Small intestine (tissue), 7 donors: ENCODE data around the gene CEMIP2. TPM values are rescaled to one million over a fixed set of nuclear protein-coding genes. Genes with fewer than 3 reads are reported as not detected.
"Not testable (repeated sequence)": the region's sequence is repeated elsewhere in the genome, so short reads cannot be mapped to it uniquely, and the experiment has no call there.

ENCODE experiments used
- DNase-seq, 2 donors: peaks; one replicate each; pipeline versions ENCODE4 v3.0.0 to v3.0.0-alpha.2; 2013
- FAIRE-seq: peaks from 2 replicates; lab custom pipeline; 2012; peaks lifted over from hg19 to GRCh38; lab: Jason Lieb, UNC
- H3K27ac ChIP-seq, 3 donors: one replicate each; pipeline ENCODE4 v1.5.1; 2013; ENCODE audit warnings: low read length in 2 of 3, mild to moderate bottlenecking in 2 of 3, control low read depth in 1 of 3, inconsistent platforms in 1 of 3, low read depth in 1 of 3, moderate library complexity in 1 of 3
- H3K27me3 ChIP-seq, 3 donors: one replicate each; pipeline ENCODE4 v1.6.1; 2013; ENCODE audit warnings: low read length in 3 of 3, inconsistent platforms in 1 of 3; ENCODE audit not compliant: control insufficient read depth in 3 of 3, insufficient read depth in 3 of 3
- H3K36me3 ChIP-seq, 3 donors: one replicate each; pipeline ENCODE4 v1.6.1; 2013; ENCODE audit warnings: low read length in 3 of 3, inconsistent platforms in 1 of 3, low read depth in 1 of 3, mild to moderate bottlenecking in 1 of 3, moderate library complexity in 1 of 3; ENCODE audit not compliant: control insufficient read depth in 3 of 3, insufficient read depth in 2 of 3
- H3K4me1 ChIP-seq, 3 donors: one replicate each; pipeline ENCODE4 v1.6.1; 2013; ENCODE audit warnings: low read length in 2 of 3, inconsistent platforms in 1 of 3, low read depth in 1 of 3, mild to moderate bottlenecking in 1 of 3, moderate library complexity in 1 of 3; ENCODE audit not compliant: control insufficient read depth in 3 of 3, insufficient read depth in 2 of 3
- H3K4me3 ChIP-seq, 3 donors: one replicate each; pipeline ENCODE4 v1.5.1; 2013; ENCODE audit warnings: low read length in 3 of 3, control low read depth in 1 of 3, inconsistent platforms in 1 of 3, low read depth in 1 of 3, mild to moderate bottlenecking in 1 of 3, moderate library complexity in 1 of 3
- H3K9me3 ChIP-seq, 2 donors: one replicate each; pipeline ENCODE4 v1.6.1; 2013; ENCODE audit warnings: low read depth in 1 of 2, low read length in 1 of 2; ENCODE audit not compliant: control insufficient read depth in 2 of 2, insufficient read depth in 1 of 2
- WGBS, 3 donors: extraction: QIAGEN DNeasy Blood & Tissue Kit; methylation state at CpG; one replicate each; pipeline ENCODE4 v1.1.7; 2013; 5-methylcytosine and 5-hydroxymethylcytosine counted together
- polyA plus RNA-seq, 4 donors: library from polyadenylated mRNA; stranded (reverse) in 3 of 4; unstranded in 1 of 4; fragments of 200-250 nt in 3 of 4; fragments of 120-200 nt in 1 of 4; gene quantifications; one replicate each; pipeline versions ENCODE4 v1.2.1 to v1.2.3, GENCODE V29; 2013
- donor health status: healthy with polysubstance abuse.
- donor health status: control.
- donor health status: control.
- donor health status: Bipolar disorder and iron deficiency.
- donor health status: healthy.

CEMIP2 gene
- polyA plus RNA-seq, 4 donors = 29.5 to 42.6 (median 34.3) TPM

- no peaks in the 10 kb centered on the region for H3K9me3 ChIP-seq
- 66 to 91% (median 89%) methylated on average over 1 of the region's 1 CpG for WGBS, 3 donors
- no peaks in the 10 kb centered on the region for H3K4me1 ChIP-seq
- no peaks in the 10 kb centered on the region for H3K27me3 ChIP-seq
- no peak overlapping the region for H3K4me3 ChIP-seq
- FAIRE-seq (no peak), DNase-seq (no peak)
- H3K27ac ChIP-seq = no peak overlapping the region
- peaks cover 19 to 25% (median 23%) of the 10 kb centered on the region in 3 donors for H3K36me3 ChIP-seq
Measured at GRCh38 chr9:71706176-71706575, 62.1 kb downstream of the CEMIP2 start.

- DNase-seq (no peak), FAIRE-seq (no peak)
- H3K27ac ChIP-seq = no peak overlapping the region
- WGBS, 3 donors = 58 to 100% (median 87%) methylated on average over 1 of the region's 1 CpG
- H3K4me3 ChIP-seq = no peak overlapping the region
- no peaks in the 10 kb centered on the region for H3K9me3 ChIP-seq
- H3K4me1 ChIP-seq = no peaks in the 10 kb centered on the region
- H3K27me3 ChIP-seq = no peaks in the 10 kb centered on the region
- H3K36me3 ChIP-seq = peaks cover 12 to 25% (median 18%) of the 10 kb centered on the region in 3 donors
Measured at GRCh38 chr9:71704796-71705195, 63.5 kb downstream of the CEMIP2 start.

- Histone ChIP-seq H3K4me1 (no peaks in the 10 kb centered on the region), H3K4me3 (no peak overlapping the region), H3K36me3 (peaks cover 12 to 31% (median 15%) of the 10 kb centered on the region in 3 donors), H3K27me3 (no peaks in the 10 kb centered on the region), H3K9me3 (no peaks in the 10 kb centered on the region), H3K27ac (no peak overlapping the region)
- WGBS, 3 donors = 86 to 93% (median 93%) methylated on average over 6 of the region's 6 CpGs
- FAIRE-seq = no peak
- no peak for DNase-seq
Measured at GRCh38 chr9:71703172-71703872, 65.0 kb downstream of the CEMIP2 start.

- 82 to 92% (median 90%) methylated on average over 4 of the region's 4 CpGs for WGBS, 3 donors
- DNase-seq = no peak
- Histone ChIP-seq H3K36me3 (peaks cover 8 to 28% (median 24%) of the 10 kb centered on the region in 3 donors), H3K4me1 (no peaks in the 10 kb centered on the region), H3K27ac (no peak overlapping the region), H3K4me3 (no peak overlapping the region), H3K27me3 (no peaks in the 10 kb centered on the region), H3K9me3 (no peaks in the 10 kb centered on the region)
- FAIRE-seq = no peak
Measured at GRCh38 chr9:71697882-71698281, 70.4 kb downstream of the CEMIP2 start.

- H3K36me3 ChIP-seq = peaks cover 14 to 42% (median 25%) of the 10 kb centered on the region in 3 donors
- no peaks in the 10 kb centered on the region for H3K27me3 ChIP-seq
- H3K4me3 ChIP-seq = no peak overlapping the region
- no peak for DNase-seq
- no peak overlapping the region for H3K27ac ChIP-seq
- no peaks in the 10 kb centered on the region for H3K4me1 ChIP-seq
- no peak for FAIRE-seq
- no peaks in the 10 kb centered on the region for H3K9me3 ChIP-seq
- WGBS, 3 donors = 95 to 99% (median 96%) methylated on average over 4 of the region's 4 CpGs
Measured at GRCh38 chr9:71694332-71694731, 74.0 kb downstream of the CEMIP2 start.

- no peak for FAIRE-seq
- Histone ChIP-seq H3K4me3 (no peak overlapping the region), H3K36me3 (peaks cover 18 to 45% (median 24%) of the 10 kb centered on the region in 3 donors), H3K27me3 (no peaks in the 10 kb centered on the region), H3K9me3 (no peaks in the 10 kb centered on the region), H3K4me1 (no peaks in the 10 kb centered on the region), H3K27ac (no peak overlapping the region)
- DNase-seq = no peak
- WGBS, 3 donors = 91 to 99% (median 97%) methylated on average over 3 of the region's 3 CpGs
Measured at GRCh38 chr9:71693607-71694006, 74.7 kb downstream of the CEMIP2 start.

GRCh38 chr9:71692337-71692736 is 76.0 kb downstream of the CEMIP2 start:
- Histone ChIP-seq H3K4me1 (no peaks in the 10 kb centered on the region), H3K27me3 (no peaks in the 10 kb centered on the region), H3K9me3 (no peaks in the 10 kb centered on the region), H3K4me3 (no peak overlapping the region), H3K36me3 (peaks cover 16 to 52% (median 21%) of the 10 kb centered on the region in 3 donors), H3K27ac (no peak overlapping the region)
- 37 to 61% (median 58%) methylated on average over 1 of the region's 1 CpG for WGBS, 3 donors
- DNase-seq = no peak
- FAIRE-seq = no peak

- not testable (repeated sequence) for H3K27me3 ChIP-seq, DNase-seq, H3K27ac ChIP-seq, H3K4me3 ChIP-seq, H3K4me1 ChIP-seq, H3K9me3 ChIP-seq, FAIRE-seq
- peaks cover 14 to 48% (median 18%) of the 10 kb centered on the region in 3 donors for H3K36me3 ChIP-seq
Measured at GRCh38 chr9:71691576-71691975, 76.7 kb downstream of the CEMIP2 start.
